ENCODE measurements around the gene RPAP3. TPM values are rescaled to one million over a fixed set of nuclear protein-coding genes. Genes with fewer than 3 reads are reported as not detected.

Gene RPAP3
- total and polyA plus RNA-seq, 2 of the 4 experiments (the other 2 are of a cell fraction): 10.6 to 13.4 TPM

DNA sequence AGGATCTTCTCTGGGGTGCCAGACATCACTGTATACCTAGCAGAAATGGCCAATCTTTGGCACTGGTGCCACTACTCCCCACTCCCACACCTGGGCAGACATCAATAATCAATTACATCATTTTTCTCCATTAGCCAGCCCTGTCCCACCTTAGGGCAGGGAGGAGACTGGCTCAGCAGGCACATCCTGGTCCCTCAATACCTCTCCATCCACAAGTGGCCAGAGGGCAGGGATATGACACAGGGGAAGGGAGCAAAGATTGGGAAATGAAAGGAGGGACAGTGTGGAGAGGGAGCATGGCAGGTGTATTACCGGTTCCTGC is 42.6 kb upstream of the RPAP3 start:
- dilution Hi-C loops (cut with HindIII; ENCODE audit: low sequenced_read_pairs, unreplicated experiment): no loop called here

More for the DNA sequence above, 42.6 kb upstream of the RPAP3 start:
- Histone ChIP-seq H4K5ac (ENCODE audit: low read depth, low read length) (no peak overlapping the region), H3K9ac (ENCODE audit: low read depth, low read length) (no peak overlapping the region), H2BK15ac (ENCODE audit: low read depth, low read length) (no peak overlapping the region), H3K79me1 (ENCODE audit: low read depth in 1 of 2, low read length in 2 of 2) (no peaks in the 10 kb centered on the region), H4K8ac (ENCODE audit: low read depth in 2 of 2, low read length in 2 of 2) (no peak overlapping the region), H2BK20ac (ENCODE audit: low read depth, low read length) (no peak overlapping the region), H4K20me1 (ENCODE audit: insufficient read depth, low read length) (no peaks in the 10 kb centered on the region), H3K9me3 (ENCODE audit: control insufficient read depth, insufficient read depth, low read length) (no peaks in the 10 kb centered on the region), H3K23ac (ENCODE audit: low read depth, low read length) (no peak overlapping the region), H2AK5ac (ENCODE audit: low read depth, low read length) (no peak overlapping the region), H3K18ac (ENCODE audit: low read depth, low read length) (no peak overlapping the region), H2AFZ (replicated peaks; ENCODE audit: low read length, poor library complexity) (no peak overlapping the region), H3K4me2 (ENCODE audit: low read depth, low read length) (no peak overlapping the region), H3K27me3 (ENCODE audit: control insufficient read depth, insufficient read depth, low read length) (peaks cover 28% of the 10 kb centered on the region), H3K36me3 (ENCODE audit: control insufficient read depth, insufficient read depth, low read length) (no peaks in the 10 kb centered on the region), H3K9me1 (ENCODE audit: insufficient read depth, low read length) (peaks cover 5% of the 10 kb centered on the region; the same call in 1 of the 2 replicates), H3K27ac (ENCODE audit: insufficient read depth, low read length) (no peak overlapping the region), H3K14ac (replicated peaks; ENCODE audit: low read depth, low read length) (no peak overlapping the region), H2BK120ac (ENCODE audit: low read depth, low read length) (no peak overlapping the region), H3K56ac (ENCODE audit: extremely low read depth, insufficient read depth, low read length) (no peak overlapping the region), H3K4ac (ENCODE audit: low read depth, low read length) (no peak overlapping the region), H3K4me3 (ENCODE audit: insufficient read depth, low read depth, low read length) (no peak overlapping the region), H2AK9ac (replicated peaks; ENCODE audit: low read depth, low read length, poor library complexity) (no peak overlapping the region), H3K4me1 (ENCODE audit: control insufficient read depth, insufficient read depth, low read length) (peaks cover 8% of the 10 kb centered on the region), H4K91ac (ENCODE audit: insufficient read depth, low read depth, low read length) (no peak overlapping the region), H2BK5ac (ENCODE audit: low read depth, low read length, poor library complexity, severe bottlenecking) (no peak overlapping the region)
- in situ Hi-C loops (cut with MboI; ENCODE audit: low sequenced_read_pairs): loop anchor here (10.0 kb wide), 1 partner anchor 86 kb away; no protein-coding TSS in a partner anchor
- no peak for ATAC-seq (ENCODE audit: low read depth)
- no TSS peak for BruUV-seq (replicated peaks)
- DNase-seq: no peak
- CTCF ChIA-PET: no interaction called here
- no peak for TF ChIP-seq RAD21 (IDR thresholded peaks at IDR 0.05; ENCODE audit: low read length)
- POLR2A ChIA-PET (ENCODE audit: unreplicated experiment): no interaction called here
- WGBS, 2 experiments (ENCODE audit: extremely low coverage in 2 of 2, insufficient read length in 1 of 2): no CpG with 5 or more reads among the region's 1 CpG
- intact Hi-C loops (cut with micrococcal nuclease): no loop called here
